Erythroblast (primary cell): ENCODE data around the gene CYFIP2.

Experiments
- GATA1 ChIP-seq: IDR thresholded peaks from 2 replicates; pipeline ENCODE4 v1.6.1; 2011; ENCODE audit warnings: low read depth, mild to moderate bottlenecking, control low read depth, low read length, moderate library complexity
- POLR2A ChIP-seq: IDR thresholded peaks from 2 replicates; pipeline ENCODE4 v1.6.1; 2011; ENCODE audit warnings: mild to moderate bottlenecking, low read length

DNA sequence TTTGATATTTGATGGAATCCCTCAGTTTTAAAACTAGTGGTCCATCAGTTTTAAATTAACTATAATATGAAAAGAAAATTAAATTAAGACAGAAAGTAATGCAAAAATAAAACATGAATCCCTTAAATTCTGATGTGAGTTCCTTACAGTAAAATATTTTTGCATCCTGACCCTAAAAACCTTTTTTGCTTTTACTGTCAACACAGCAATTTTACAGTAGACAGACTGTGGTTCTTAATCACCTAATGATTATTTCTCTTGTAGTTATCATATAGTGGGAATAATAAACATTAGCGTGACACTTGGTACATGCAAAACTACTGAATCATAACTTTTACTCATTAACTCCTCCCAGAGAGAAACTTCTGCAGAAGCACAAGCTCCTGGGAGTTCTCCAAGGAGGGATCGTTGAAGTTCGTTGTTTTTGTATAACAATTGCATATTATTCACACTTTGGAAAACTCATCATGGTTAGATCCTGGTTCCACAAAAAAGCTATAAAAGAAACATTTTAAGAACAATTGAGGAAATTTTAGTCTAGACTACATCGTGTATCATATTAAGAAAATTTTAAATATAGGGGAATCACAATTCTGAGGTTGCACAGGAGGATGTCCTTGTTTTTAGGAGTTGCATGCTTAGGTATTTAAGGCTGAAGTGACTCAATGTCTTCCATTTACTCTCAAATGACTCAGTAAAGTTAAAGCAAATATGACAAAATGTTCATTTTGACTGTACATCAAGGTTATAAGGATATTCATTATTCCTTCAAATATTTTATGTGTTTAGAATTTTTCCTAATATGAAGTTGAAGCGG lies 105.9 kb downstream of the CYFIP2 start:
- TF ChIP-seq POLR2A: no peak
- TF ChIP-seq GATA1: no peak
